Measurements from ENCODE around the gene CEACAM1. TPM values are rescaled to one million over a fixed set of nuclear protein-coding genes. Genes with fewer than 3 reads are reported as not detected.
A peak's percentile ranks its signal among the peaks of the same experiment; 100 is the strongest.
"Not testable (repeated sequence)": the region's sequence is repeated elsewhere in the genome, so short reads cannot be mapped to it uniquely, and the experiment has no call there.

Gene CEACAM1
- polyA plus RNA-seq, 3 donors = 9.7 to 18.9 (median 13.4) TPM

- DNase-seq (ENCODE audit: extremely low read depth in 1 of 11, low read depth in 9 of 11, low spot score in 4 of 11) = no peak
These were observed 39.3 kb downstream of the CEACAM1 start for GRCh38 chr19:42488783-42489521.

- DNase-seq (ENCODE audit: extremely low read depth in 1 of 11, low read depth in 9 of 11, low spot score in 4 of 11) = no peak
These were observed 40.5 kb downstream of the CEACAM1 start for GRCh38 chr19:42487798-42488178.

GRCh38 chr19:42487032-42487797, 41.1 kb downstream of the CEACAM1 start:
- no peak for DNase-seq (ENCODE audit: extremely low read depth in 1 of 11, low read depth in 9 of 11, low spot score in 4 of 11)

DNA sequence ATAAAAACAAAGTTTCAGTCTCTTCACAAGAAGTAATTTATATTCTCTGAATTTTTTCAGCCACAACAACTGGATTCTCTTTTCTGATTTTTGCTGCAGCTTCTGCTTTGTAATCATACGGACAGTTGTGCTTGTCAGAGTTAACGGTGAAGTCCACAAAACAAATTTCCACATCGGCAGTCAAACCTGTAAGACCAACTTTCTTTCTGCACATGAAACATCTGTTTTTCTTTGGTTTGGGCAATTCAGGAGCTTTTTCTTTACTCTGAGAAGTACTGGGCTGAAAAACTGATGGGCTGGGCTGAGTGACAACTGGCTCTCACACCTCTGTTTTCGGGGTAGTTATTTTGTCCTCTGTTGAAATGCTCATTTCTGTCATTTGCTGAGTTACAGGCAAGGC, 43.2 kb downstream of the CEACAM1 start:
- DNase-seq (ENCODE audit: extremely low read depth in 1 of 11, low read depth in 9 of 11, low spot score in 4 of 11) = not testable (repeated sequence)

GRCh38 chr19:42480335-42481095, 47.8 kb downstream of the CEACAM1 start:
- DNase-seq (ENCODE audit: extremely low read depth in 1 of 11, low read depth in 9 of 11, low spot score in 4 of 11) = no peak

- DNase-seq (ENCODE audit: extremely low read depth in 1 of 11, low read depth in 9 of 11, low spot score in 4 of 11) = no peak
These were observed 48.5 kb downstream of the CEACAM1 start for GRCh38 chr19:42479736-42480135.

DNA sequence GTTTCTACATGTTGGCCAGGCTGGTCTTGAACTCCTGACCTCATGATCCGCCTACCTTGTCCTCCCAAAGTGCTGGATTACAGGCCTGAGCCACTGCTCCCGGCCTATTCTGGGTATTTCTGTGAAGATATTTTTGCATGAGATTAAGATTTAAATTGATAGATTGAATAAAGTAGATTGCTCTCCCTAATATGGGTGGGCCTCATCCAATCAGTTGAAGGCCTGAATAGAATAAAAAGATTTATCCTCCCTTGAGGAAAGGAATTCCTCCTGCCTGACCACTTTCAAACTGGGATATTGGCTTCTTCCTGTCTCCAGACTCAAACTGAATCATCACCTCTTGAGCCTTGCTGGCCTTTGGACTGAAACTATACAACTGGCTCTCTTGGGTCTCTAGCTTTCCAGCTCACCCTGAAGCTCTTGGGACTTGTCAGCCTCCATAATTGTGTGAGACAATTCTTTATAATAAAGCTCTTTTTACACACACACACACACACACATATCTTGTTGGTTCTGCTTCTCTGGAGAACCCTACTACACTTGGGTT, 49.4 kb downstream of the CEACAM1 start:
- no peak for DNase-seq (ENCODE audit: extremely low read depth in 1 of 11, low read depth in 9 of 11, low spot score in 4 of 11)

DNA sequence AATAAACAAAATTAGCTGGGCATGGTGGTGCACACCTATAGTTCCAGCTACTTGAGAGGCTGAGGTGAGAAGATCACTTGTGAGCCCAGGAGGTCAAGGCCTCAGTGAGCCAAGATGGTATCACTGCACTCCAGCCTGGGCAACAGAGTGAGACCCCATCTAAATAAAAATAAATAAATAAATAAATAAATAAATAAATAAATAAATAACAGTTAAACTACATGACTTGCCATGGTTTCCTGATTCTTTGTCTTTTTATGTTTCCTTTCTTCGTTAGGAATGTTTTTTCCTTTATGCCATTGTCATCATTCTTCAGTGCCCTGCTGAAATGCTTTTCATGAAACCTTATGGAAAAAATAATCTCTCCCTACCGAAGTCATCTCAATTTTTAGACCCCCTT, 50.3 kb downstream of the CEACAM1 start:
- no peak for DNase-seq (ENCODE audit: extremely low read depth in 1 of 11, low read depth in 9 of 11, low spot score in 4 of 11)

GRCh38 chr19:42477117-42477516, 51.2 kb downstream of the CEACAM1 start:
- no peak for DNase-seq (ENCODE audit: extremely low read depth in 1 of 11, low read depth in 9 of 11, low spot score in 4 of 11)

DNA sequence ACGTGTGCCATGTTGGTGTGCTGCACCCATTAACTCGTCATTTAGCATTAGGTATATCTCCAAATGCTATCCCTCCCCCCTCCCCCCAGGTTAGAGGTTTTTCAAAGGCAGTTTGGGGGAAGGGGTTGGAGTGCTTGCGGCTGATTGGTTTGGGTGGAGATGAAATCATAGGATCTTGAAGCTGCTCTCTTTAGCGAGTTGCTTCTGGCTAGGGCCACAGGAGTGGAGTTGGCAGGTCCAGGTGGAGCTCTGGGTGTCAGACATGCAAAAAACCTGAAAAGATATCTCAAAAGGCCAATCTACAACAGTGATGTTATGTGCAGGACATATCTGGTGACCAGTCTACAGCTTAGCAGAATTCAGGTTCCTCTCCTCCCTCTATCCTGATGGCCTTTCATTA, 52.9 kb downstream of the CEACAM1 start:
- DNase-seq (ENCODE audit: extremely low read depth in 1 of 11, low read depth in 9 of 11, low spot score in 4 of 11) = no peak

DNA sequence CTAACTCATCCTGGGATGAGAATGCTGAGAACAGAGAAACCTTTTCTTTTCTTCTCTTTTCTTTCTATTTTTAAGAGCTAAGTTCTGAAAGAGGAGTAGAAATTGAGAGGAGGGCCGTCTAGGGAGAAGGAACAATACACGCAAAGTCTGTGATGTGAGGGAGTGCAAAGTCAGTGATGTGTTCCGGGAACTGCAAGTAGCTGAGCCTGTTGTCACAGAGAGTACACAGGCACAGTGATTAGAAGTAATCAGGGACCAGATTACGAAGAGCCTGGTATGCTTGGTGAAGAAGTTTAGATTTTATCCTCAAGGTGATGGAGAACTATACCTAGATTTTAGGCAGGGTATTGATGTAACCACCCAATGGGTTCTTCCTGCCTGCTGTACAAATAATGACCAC, 53.5 kb downstream of the CEACAM1 start:
- DNase-seq (ENCODE audit: extremely low read depth in 1 of 11, low read depth in 9 of 11, low spot score in 4 of 11) = no peak

- no peak for DNase-seq (ENCODE audit: extremely low read depth in 1 of 11, low read depth in 9 of 11, low spot score in 4 of 11)
These were observed 54.6 kb downstream of the CEACAM1 start for GRCh38 chr19:42473686-42474085.

DNA sequence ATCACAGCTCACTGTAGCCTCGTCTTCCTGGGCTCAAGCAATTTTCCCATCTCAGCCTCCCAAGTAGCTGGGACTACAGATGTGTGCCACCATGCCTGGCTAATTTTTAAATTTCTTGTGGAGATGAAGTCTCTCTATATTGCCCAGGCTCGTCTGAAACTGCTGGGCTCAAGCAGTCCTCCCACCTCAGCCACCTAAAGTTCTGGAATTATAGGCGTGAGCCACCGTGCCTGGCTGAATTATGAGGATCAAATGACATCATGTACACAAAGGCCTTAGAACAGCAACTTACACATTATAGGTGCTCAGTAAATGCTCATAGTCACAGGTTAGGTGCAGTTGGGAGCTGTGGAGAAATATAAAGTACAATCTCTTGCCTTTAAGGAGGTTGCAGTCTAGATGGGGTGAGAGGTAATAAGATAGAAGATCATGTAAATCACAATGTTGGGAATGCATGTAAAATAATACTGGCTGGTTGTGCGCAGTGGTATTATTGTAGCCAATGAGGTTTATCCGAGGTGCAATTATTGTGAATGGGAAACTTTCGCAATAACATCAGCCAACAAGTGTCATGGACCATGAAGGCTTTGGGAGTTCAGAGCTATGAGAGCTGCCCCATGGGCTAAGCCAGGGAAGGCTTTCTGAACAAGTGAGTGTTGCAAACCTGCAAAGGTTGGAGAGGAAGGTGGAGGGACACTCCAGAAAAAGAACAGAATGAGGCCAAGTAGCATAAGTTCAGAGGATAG, 55.7 kb downstream of the CEACAM1 start:
- DNase-seq (ENCODE audit: extremely low read depth in 1 of 11, low read depth in 9 of 11, low spot score in 4 of 11) = no peak

DNA sequence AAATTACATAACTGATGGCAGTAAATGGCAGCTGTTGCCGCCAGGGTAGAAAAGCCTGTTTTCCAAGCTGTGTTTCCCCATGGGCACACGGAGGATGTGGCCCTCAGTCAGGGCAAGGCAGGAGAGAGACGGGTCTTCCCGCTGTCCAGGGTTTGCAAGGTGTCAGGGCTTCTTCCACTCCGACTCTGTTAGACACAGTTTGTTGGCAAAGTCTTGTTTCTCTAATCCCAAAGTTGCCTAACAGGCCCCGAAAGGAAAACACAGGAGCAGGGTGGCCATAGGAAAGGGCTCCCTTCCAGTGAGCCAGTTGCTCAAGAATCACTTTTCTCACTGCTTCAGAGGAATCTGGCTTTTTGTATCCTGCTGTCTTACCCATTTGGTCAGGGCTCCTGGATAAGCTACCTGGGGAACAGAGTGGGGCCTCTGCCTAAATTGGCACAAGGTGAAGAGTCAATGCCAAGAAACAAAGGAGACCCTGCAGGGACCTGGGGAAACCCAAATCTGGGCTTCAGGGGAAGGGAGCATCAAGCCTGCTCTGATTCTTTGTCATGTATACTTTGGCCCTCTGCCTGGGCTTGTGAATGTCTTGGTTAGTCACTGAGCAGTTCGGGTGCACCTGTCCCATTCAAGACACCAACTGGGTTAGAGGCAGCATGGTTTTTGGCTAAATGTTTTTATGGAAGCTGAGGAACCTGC, 56.6 kb downstream of the CEACAM1 start:
- no peak for DNase-seq (ENCODE audit: extremely low read depth in 1 of 11, low read depth in 9 of 11, low spot score in 4 of 11)

DNA sequence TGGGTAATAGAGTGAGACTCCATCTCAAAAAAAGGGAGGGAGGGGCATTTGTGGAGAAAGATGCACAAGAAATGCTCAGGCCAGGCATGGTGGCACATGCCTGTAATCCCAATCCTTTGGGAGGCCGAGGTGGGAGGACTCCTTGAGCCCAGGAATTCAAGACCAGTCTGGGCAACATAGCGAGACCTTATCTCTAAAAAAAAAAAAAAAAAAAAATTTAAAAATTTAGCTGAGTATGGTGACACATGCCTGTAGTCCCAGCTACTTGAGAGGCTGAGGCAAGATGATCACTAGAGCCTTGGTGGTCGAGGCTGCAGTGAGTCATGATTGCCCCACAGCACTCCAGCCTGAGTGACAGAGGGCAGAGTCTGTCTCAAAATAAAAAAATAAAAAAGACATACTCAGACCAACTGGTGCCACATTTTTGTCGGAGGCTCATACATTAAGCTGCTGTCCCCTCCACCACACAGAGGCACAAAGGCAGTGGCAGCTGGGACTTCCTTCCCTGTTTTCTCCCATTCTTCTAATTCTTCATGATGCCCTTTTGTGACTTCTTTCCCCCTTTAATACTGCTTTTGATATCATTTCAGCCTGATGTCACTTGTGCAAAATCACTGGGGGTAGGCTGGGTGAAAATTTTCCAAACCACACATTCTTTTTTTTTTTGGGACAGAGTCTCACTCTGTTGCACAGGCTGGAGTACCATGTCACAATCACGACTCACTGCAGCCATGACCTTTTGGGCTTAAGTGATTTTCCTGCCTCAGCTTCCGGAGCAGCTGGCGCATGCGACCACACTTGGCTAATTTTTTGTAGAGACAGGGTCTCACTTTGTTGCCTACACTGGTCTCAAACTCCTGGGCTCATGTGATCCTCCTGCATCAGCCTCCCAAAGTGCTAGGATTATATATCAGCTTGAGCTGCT, 58.7 kb downstream of the CEACAM1 start:
- DNase-seq (ENCODE audit: extremely low read depth in 1 of 11, low read depth in 9 of 11, low spot score in 4 of 11) = no peak

- DNase-seq (ENCODE audit: extremely low read depth in 1 of 11, low read depth in 9 of 11, low spot score in 4 of 11) = no peak
These were observed 59.9 kb downstream of the CEACAM1 start for GRCh38 chr19:42468273-42468796.

DNA sequence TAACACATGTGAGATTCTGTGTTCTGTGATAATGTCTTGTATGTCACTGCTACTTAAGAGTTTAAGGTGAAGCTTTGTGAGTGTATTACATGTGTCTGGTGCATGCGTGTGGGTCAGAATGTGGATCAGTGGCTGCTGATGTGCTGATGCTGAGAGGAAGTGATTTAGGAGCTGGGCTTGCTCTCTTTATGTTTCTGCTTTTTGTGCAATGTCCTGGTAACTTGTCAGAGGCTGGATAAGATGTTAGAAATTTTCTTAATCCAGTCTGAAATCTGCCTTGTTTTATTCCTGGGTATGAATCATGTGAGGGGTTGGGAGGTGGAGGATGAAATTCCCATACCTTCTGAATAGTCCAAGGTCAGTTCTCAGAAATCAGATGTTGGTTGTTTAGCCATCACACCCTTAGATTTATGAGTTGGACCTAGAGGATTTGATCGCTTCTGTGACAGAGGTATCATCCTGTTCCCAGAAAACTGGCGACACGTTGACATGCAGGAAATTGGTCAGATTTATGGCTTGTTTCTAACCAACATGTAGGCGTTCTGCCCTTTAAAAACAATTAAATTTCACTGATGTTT, 61.0 kb downstream of the CEACAM1 start:
- peak in 2 of 11 donors; percentile 16 to 25 for DNase-seq (ENCODE audit: extremely low read depth in 1 of 11, low read depth in 9 of 11, low spot score in 4 of 11)
